ENCODE results near the gene PROC.

PROC gene

GRCh38 chr2:127456960-127457359 lies 38.7 kb downstream of the PROC start:
- no peak for TF ChIP-seq CTCF (IDR thresholded peaks at IDR 0.05; ENCODE audit: extremely low read depth, missing control alignments)
- DNase-seq (ENCODE audit: low spot score), result no peak

DNA sequence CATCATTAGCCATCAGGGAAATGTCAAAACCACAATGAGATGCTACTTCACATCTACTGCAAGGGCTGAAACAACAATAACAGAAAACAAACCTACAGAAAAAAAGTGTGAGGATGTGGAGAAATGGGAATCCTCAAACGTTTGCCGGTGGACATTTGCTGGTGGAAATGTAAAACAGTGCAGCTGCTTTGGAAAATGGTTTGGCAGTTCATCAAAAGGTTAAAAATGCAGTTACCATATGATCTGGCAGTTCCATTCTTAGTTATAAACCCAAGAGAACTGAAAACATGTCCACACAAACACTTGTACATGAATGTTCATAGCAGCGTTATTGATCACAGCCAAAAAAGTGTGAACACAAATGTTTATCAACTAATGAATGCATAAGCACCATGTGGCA lies 44.2 kb downstream of the PROC start:
- DNase-seq (ENCODE audit: low spot score), result no peak
- TF ChIP-seq CTCF (IDR thresholded peaks at IDR 0.05; ENCODE audit: extremely low read depth, missing control alignments), result no peak

DNA sequence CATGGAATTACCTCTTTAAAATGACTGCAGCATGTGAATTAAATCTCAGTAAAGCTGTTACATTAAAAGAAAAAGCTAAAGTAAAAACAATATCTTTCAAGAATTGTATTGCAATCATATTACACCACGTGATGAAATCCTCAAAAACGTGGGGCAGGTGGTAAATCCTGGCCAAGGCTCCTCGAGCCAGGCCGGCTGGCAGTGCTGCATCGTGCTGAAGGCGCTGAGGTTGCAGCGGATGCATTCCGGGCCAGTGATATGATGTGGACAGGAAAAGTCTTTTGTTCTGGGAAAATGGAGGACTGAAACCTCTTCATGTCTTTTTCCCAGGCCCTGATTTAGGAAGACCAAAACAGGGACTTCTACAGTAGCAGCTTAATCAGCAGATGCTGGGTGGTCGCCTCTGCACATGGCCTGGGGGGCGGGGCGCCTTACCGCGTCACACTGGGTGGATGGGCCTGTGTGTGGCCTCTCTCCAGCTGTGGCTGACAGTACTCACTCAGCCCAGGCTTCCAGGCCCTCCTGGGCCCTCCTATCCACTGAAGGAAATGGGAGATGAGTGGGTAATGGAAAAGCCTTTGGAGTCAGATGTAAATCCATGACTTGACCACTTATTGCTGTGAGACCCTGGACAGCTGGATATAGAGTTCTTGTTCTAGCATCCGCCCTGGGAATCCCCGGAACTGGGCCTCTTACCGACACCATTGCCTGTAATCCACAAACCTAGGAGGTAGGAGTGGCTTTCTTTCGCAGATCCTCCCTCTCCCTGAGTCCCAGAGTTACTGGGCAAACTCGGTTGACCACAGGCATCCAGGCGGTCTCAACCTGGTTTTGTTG lies 45.1 kb downstream of the PROC start:
- no peak for TF ChIP-seq CTCF (IDR thresholded peaks at IDR 0.05; ENCODE audit: extremely low read depth, missing control alignments)
- no peak for DNase-seq (ENCODE audit: low spot score)

- DNase-seq (ENCODE audit: low spot score), result no peak
- no peak for TF ChIP-seq CTCF (IDR thresholded peaks at IDR 0.05; ENCODE audit: extremely low read depth, missing control alignments)
Observed at GRCh38 chr2:127464470-127465257, 46.4 kb downstream of the PROC start.

DNA sequence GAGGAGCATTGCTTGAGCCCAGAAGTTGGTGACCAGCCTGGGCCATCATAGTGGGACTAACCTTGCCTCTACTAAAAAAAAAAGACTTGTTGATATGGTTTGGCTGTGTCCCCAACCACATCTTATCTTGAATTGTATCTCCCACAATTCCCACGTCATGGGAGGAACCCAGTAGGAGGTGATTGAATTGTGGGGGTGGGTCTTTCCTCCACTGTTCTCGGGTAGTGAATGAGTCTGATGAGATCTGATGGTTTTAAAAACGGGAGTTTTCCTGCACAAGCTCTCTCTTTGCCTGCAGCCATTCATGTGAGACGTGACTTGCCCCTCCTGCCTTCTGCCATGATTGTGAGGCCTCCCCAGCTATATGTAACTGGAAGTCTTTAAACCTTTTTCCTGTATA lies 47.0 kb downstream of the PROC start:
- DNase-seq (ENCODE audit: low spot score), result no peak
- no peak for TF ChIP-seq CTCF (IDR thresholded peaks at IDR 0.05; ENCODE audit: extremely low read depth, missing control alignments)

DNA sequence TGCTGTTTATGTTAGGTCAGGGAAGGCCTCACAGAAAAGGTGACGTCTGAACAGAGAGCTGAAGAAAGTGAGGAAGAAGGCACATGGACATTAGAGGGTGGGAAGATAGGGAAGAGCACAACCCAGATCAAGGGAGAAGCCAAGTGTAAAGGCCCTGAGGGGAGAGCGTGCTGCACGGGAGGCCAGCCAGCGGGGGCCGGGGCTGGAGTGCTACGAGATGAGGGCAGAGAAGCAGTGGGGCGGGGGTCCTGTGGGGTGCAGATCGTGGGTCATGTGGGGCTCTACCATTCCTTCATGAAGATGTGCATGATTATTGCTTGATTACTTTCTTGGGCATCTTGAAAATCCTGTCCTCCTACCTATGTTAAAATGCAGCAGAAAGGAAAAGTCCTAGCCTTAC lies 50.8 kb downstream of the PROC start:
- DNase-seq (ENCODE audit: low spot score), result no peak
- no peak for TF ChIP-seq CTCF (IDR thresholded peaks at IDR 0.05; ENCODE audit: extremely low read depth, missing control alignments)

DNA sequence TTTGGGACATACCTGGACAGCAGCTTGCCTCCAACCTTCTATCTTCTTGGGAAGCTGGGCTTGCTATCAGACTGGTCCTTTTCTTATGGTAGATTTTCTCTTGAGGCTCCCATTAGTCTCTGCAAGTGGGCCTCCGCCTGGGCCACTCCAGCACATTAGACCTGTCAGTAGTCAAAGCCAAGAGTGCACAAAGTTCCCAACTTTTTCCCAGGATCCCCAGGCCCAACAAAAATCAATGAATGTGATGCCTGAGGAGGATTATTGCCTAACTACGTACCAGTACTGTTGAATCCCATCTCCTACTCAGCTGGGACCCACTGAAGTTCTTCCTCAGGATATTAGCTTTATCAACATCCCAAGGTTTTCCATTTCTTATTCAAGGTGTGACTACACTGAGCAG lies 51.7 kb downstream of the PROC start:
- TF ChIP-seq CTCF (IDR thresholded peaks at IDR 0.05; ENCODE audit: extremely low read depth, missing control alignments), result no peak
- DNase-seq (ENCODE audit: low spot score), result no peak
